Airway epithelial cell (primary cell): ENCODE data around the gene BRS3. TPM values are rescaled to one million over a fixed set of nuclear protein-coding genes. Genes with fewer than 3 reads are reported as not detected.

Experiments
- total RNA-seq: library from RNA; depleted of rRNA; stranded (reverse); fragments of >200 nt; gene quantifications from 2 replicates; pipeline ENCODE4 v1.2.3, GENCODE V29; 2015

Gene BRS3
- total RNA-seq = not detected in 2 replicates

DNA sequence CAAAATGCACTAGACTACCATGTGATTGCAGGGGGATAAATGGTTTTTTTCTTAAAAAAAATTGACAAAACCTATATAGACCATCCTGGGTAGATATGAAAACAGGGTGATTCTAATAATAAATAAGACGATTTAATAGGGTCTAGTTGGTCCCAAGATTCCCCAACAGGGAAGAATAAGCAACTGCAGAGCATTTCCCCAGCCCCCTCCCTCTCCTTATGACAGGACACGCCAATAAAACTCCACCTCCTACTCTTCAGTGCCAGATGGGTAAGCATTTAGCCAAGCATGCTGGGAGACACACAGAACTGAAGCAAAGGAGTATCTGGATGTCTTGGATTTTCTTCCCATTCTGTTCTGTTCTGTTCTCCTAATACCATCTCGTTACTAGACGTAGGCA, at the start of gene BRS3:
BRS3 (plus strand) TSS at position 301 of the 400 bp plus-strand sequence. CDS start 168 bp downstream, outside the sequence.

DNA sequence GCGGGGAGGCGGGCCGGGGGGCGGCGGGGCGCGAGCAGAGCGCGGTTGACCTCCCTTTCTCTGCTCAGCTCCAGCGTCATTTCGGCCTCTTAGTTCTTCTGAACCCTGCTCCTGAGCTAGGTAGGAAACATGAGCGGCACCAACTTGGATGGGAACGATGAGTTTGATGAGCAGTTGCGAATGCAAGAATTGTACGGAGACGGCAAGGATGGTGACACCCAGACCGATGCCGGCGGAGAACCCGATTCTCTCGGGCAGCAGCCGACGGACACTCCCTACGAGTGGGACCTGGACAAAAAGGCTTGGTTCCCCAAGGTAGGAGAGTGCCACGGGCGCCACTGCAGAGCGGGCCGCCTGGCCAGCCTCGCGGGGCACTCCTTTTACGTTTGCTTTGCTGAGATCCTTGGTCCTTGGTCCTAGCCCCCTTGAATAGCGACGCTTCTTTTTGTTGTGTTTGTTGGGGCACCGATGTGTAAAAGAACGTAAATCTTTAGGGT, 9.9 kb downstream of the BRS3 start, which contains the start of gene HTATSF1:
HTATSF1 (plus strand) TSS at position 37 of the 497 bp plus-strand sequence; CDS start at position 130, 93 bp downstream.

DNA sequence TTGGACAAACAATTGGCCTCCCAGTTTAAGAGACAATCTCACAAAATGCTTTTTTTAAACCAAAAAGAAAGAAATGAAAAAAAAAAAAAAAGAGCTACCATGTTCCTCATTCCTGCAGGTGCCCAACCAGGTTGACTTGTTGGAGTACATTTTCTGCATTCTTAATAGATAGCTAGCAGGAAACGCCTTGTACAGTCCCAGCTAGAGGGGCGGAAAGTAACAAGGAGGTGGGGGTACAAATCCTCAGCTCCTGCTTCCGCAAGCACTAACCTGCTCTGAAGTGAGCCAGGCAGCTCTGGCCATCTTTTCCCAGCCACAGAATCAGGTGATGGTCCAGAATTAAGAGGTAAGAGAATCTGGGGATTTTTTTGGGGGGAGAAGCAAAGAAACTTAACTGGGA, 44.2 kb downstream of the BRS3 start, which contains the start of gene VGLL1:
VGLL1 (plus strand) TSS at position 265 of the 400 bp plus-strand sequence. CDS start 3,806 bp downstream, outside the sequence.

Other genes starting within 250 kb of the BRS3 start
- gene MAP7D3, start 236.5 kb upstream of the BRS3 start, total RNA-seq = 4.7 and 9.0 TPM in 2 replicates
- gene ADGRG4, start 187.0 kb upstream of the BRS3 start, total RNA-seq = not detected in 2 replicates
- 29.4 and 35.0 TPM in 2 replicates for gene HTATSF1, start 9.6 kb downstream of the BRS3 start, total RNA-seq
- 6.8 and 10.7 TPM in 2 replicates for gene VGLL1, start 44.3 kb downstream of the BRS3 start, total RNA-seq
- not detected in 2 replicates for gene CD40LG, start 160.2 kb downstream of the BRS3 start, total RNA-seq